HepG2 (cell line): ENCODE measurements around the gene MICOS13. TPM values are rescaled to one million over a fixed set of nuclear protein-coding genes. Genes with fewer than 3 reads are reported as not detected.

ENCODE experiments used
- FLYWCH1 ChIP-seq: sonication (generic); formaldehyde crosslinking; IDR thresholded peaks from 2 replicates; pipeline ENCODE4 v1.8.1; 2023; ENCODE audit warnings: mild to moderate bottlenecking, missing genetic modification reagents
- HNF1B ChIP-seq: sonication (generic); formaldehyde crosslinking; IDR thresholded peaks from 2 replicates; pipeline ENCODE4 v1.5.1; 2020; ENCODE audit warnings: mild to moderate bottlenecking, moderate library complexity, missing genetic modification reagents
- HNRNPUL1 ChIP-seq: fragments of 200-400 bp; formaldehyde crosslinking; IDR thresholded peaks from 2 replicates; pipeline ENCODE4 v1.6.1; 2017; ENCODE audit warnings: low read depth, mild to moderate bottlenecking, low read length, moderate library complexity
- KLF11 ChIP-seq: IDR thresholded peaks from 2 replicates; pipeline ENCODE4 v1.6.1; 2016; ENCODE audit warnings: missing compliant biosample characterization
- MBD4 ChIP-seq: IDR thresholded peaks from 2 replicates; pipeline ENCODE4 v1.6.1; 2012; ENCODE audit warnings: low read length, inconsistent platforms, borderline replicate concordance
- NR3C1 ChIP-seq: sonication (generic); formaldehyde crosslinking; IDR thresholded peaks from 2 replicates; pipeline ENCODE4 v1.4.0; 2020; ENCODE audit warnings: missing genetic modification reagents
- ONECUT2 ChIP-seq: sonication (generic); formaldehyde crosslinking; IDR thresholded peaks from 2 replicates; pipeline ENCODE4 v1.4.0; 2020; ENCODE audit warnings: missing genetic modification reagents
- RFX5 ChIP-seq: IDR thresholded peaks from 2 replicates; pipeline ENCODE4 v1.6.1; 2011; ENCODE audit warnings: low read depth, low read length, improper control_type of control experiment
- RXRB ChIP-seq: IDR thresholded peaks from 2 replicates; pipeline ENCODE4 v1.6.1; 2016; ENCODE audit warnings: borderline replicate concordance, missing genetic modification reagents, missing compliant biosample characterization
- SMC3 ChIP-seq: IDR thresholded peaks from 2 replicates; pipeline ENCODE4 v1.6.1; 2011; ENCODE audit warnings: low read length, improper control_type of control experiment
- ZNF318 ChIP-seq: sonication (generic); formaldehyde crosslinking; IDR thresholded peaks from 2 replicates; pipeline ENCODE4 v1.4.0; 2020; ENCODE audit warnings: mild to moderate bottlenecking, missing genetic modification reagents
- ZNF335 ChIP-seq: sonication (generic); formaldehyde crosslinking; IDR thresholded peaks from 2 replicates; pipeline ENCODE4 v1.4.0; 2020; ENCODE audit warnings: missing genetic modification reagents
- ZNF33B ChIP-seq: sonication (generic); formaldehyde crosslinking; IDR thresholded peaks from 2 replicates; pipeline ENCODE4 v1.5.1; 2020; ENCODE audit warnings: mild to moderate bottlenecking, missing genetic modification reagents
- ZNF431 ChIP-seq: sonication (generic); formaldehyde crosslinking; IDR thresholded peaks from 2 replicates; pipeline ENCODE4 v1.9.0; 2022; ENCODE audit warnings: missing genetic modification reagents, low read depth, mild to moderate bottlenecking, borderline replicate concordance
- ZNF619 ChIP-seq: sonication (generic); formaldehyde crosslinking; IDR thresholded peaks from 2 replicates; pipeline ENCODE4 v1.4.0; 2020; ENCODE audit warnings: mild to moderate bottlenecking, missing genetic modification reagents
- ZNF644 ChIP-seq: IDR thresholded peaks from 2 replicates; pipeline ENCODE4 v1.6.1; 2016; ENCODE audit warnings: low read depth
- ZNF703 ChIP-seq: sonication (generic); formaldehyde crosslinking; IDR thresholded peaks from 2 replicates; pipeline ENCODE4 v1.5.1; 2020; ENCODE audit warnings: missing genetic modification reagents, mild to moderate bottlenecking, moderate library complexity, borderline replicate concordance
- ZNF782 ChIP-seq: sonication (generic); formaldehyde crosslinking; IDR thresholded peaks from 2 replicates; pipeline ENCODE4 v1.4.0; 2020; ENCODE audit warnings: missing genetic modification reagents, mild to moderate bottlenecking, borderline replicate concordance
- ZSCAN5A ChIP-seq: sonication (generic); formaldehyde crosslinking; IDR thresholded peaks from 2 replicates; pipeline ENCODE4 v1.8.0; 2022; ENCODE audit warnings: mild to moderate bottlenecking, missing genetic modification reagents, borderline replicate concordance
- polyA plus RNA-seq, 8 experiments: library from polyadenylated mRNA; depleted of rRNA in 3 of 8; stranded (reverse) in 7 of 8; unstranded in 1 of 8; fragments of >200 nt; fragmentation: Illumina TruSeq in 4 of 8; extraction: Trizol in 4 of 8; gene quantifications; 2 replicates each; pipeline versions ENCODE4 v1.2.1 to v1.2.3, GENCODE V29; 2011 to 2016; ENCODE audit warnings: low read depth in 4 of 8, missing spikeins in 1 of 8, mixed read lengths in 1 of 8; ENCODE audit not compliant: insufficient read depth in 1 of 8
- total RNA-seq, 5 experiments: library from RNA; depleted of rRNA; stranded (reverse); fragments of >200 nt; fragmentation: Illumina TruSeq; extraction: Trizol; gene quantifications; 2 replicates each; pipeline ENCODE4 v1.2.3, GENCODE V29; 2016; ENCODE audit warnings: low read depth in 1 of 5

Gene MICOS13
- total and polyA plus RNA-seq, 2 of the 13 experiments (the other 11 are each of a cell fraction or from before 2014, with no cell fraction given): 28.8 to 35.4 TPM

GRCh38 chr19:5690125-5690954 is 10.0 kb upstream of the MICOS13 start, which contains the start of gene RPL36 (continued):
- TF ChIP-seq ZSCAN5A (CRISPR knock-in tag): no peak; the same call in 1 of the 2 replicates
- TF ChIP-seq NR3C1: no peak
- TF ChIP-seq ZNF703 (CRISPR knock-in tag): peak; percentile 92; the same call in 1 of the 2 replicates
- 0 out of 2 replicates have a peak, but pooled peaks have one; percentile 31 for TF ChIP-seq ONECUT2 (CRISPR knock-in tag)
- peak; percentile 82 for TF ChIP-seq RXRB (CRISPR knock-in tag)
- no peak for TF ChIP-seq RFX5
- no peak for TF ChIP-seq MBD4
- no peak for TF ChIP-seq HNRNPUL1
- peak; percentile 93 for TF ChIP-seq ZNF619 (CRISPR knock-in tag)
- TF ChIP-seq ZNF782 (CRISPR knock-in tag): peak; percentile 69; the same call in 1 of the 2 replicates
- no peak for TF ChIP-seq FLYWCH1 (CRISPR knock-in tag)
- peak; percentile 57 for TF ChIP-seq ZNF33B (CRISPR knock-in tag)
- TF ChIP-seq ZNF318 (CRISPR knock-in tag): no peak
- no peak for TF ChIP-seq ZNF644 (CRISPR knock-in tag)
- no peak for TF ChIP-seq SMC3
- peak; percentile 82 for TF ChIP-seq ZNF335
- peak; percentile 51; the same call in 1 of the 2 replicates for TF ChIP-seq KLF11 (CRISPR knock-in tag)
- TF ChIP-seq HNF1B (CRISPR knock-in tag): peak; percentile 79; the same call in 1 of the 2 replicates
- peak; percentile 89 for TF ChIP-seq ZNF431
